SIG-M5 (cell line): ENCODE results near the gene HILPDA.
"Not testable (repeated sequence)": the region's sequence is repeated elsewhere in the genome, so short reads cannot be mapped to it uniquely, and the experiment has no call there.

ENCODE experiments used
- DNase-seq: peaks from one replicate; lab custom pipeline; 2025; lab: John Stamatoyannopoulos, UW

Gene HILPDA

GRCh38 chr7:128463345-128463744 is 7.7 kb downstream of the HILPDA start:
- not testable (repeated sequence) for DNase-seq

- DNase-seq: not testable (repeated sequence)
These were observed 8.3 kb downstream of the HILPDA start for GRCh38 chr7:128463933-128464332.

GRCh38 chr7:128466871-128467270 is 11.2 kb downstream of the HILPDA start:
- DNase-seq: not testable (repeated sequence)

GRCh38 chr7:128476402-128477335 is 21.0 kb downstream of the HILPDA start, which contains the start of gene METTL2B:
METTL2B (plus strand) TSS chr7:128476748; CDS start chr7:128476766, 18 bp downstream.
- DNase-seq: peak; percentile 76

- not testable (repeated sequence) for DNase-seq
These were observed 21.6 kb downstream of the HILPDA start for GRCh38 chr7:128477336-128477690.

GRCh38 chr7:128479082-128479481 is 23.4 kb downstream of the HILPDA start:
- DNase-seq: not testable (repeated sequence)

GRCh38 chr7:128488134-128488533 is 32.5 kb downstream of the HILPDA start:
- DNase-seq: not testable (repeated sequence)

GRCh38 chr7:128497405-128497804 is 41.7 kb downstream of the HILPDA start:
- no peak for DNase-seq

DNA sequence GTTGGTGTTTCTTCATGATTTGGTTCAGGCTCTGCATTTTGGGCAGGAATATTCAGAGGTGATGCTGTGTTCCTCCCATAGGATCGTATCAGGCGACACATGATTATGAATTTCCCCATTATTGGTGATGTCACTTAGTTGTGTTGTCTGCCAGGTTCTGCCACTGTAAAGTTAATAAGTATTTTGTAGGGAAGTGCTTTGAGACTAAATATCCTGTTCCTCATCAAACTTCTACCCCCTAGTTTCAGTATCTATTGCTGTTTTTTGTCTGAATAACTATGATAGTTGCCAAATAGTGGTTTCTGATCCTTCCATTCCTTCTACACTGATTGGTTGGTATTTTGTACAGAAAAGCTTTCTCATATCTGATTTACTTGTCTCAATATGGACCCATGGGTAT is 49.7 kb downstream of the HILPDA start:
- not testable (repeated sequence) for DNase-seq

- DNase-seq: not testable (repeated sequence)
These were observed 51.1 kb downstream of the HILPDA start for GRCh38 chr7:128506819-128507218.

GRCh38 chr7:128507321-128507993 is 51.8 kb downstream of the HILPDA start:
- DNase-seq: not testable (repeated sequence)
